IMR-90 (cell line): ENCODE measurements around the gene BAZ1A.

Experiments used
- BHLHE40 ChIP-seq: fragments of 150-350 bp; IDR thresholded peaks from 2 replicates; pipeline ENCODE4 v1.6.1; 2016; ENCODE audit warnings: mild to moderate bottlenecking, low read depth, low read length
- CHD1 ChIP-seq: IDR thresholded peaks from 2 replicates; pipeline ENCODE4 v1.6.1; 2012; ENCODE audit warnings: low read depth, low read length, improper control_type of control experiment
- CTCF ChIP-seq: conservative IDR thresholded peaks from 2 replicates; pipeline ENCODE4 v1.5.1; 2012; ENCODE audit warnings: mild to moderate bottlenecking, low read depth, low read length, improper control_type of control experiment
- ELK1 ChIP-seq: fragments of 150-350 bp; IDR thresholded peaks from 2 replicates; pipeline ENCODE4 v1.6.1; 2016; ENCODE audit warnings: low read depth, mild to moderate bottlenecking, low read length, moderate library complexity, borderline replicate concordance
- MAFK ChIP-seq: IDR thresholded peaks from 2 replicates; pipeline ENCODE4 v1.6.1; 2012; ENCODE audit warnings: low read depth, low read length, improper control_type of control experiment
- MAZ ChIP-seq: IDR thresholded peaks from 2 replicates; pipeline ENCODE4 v1.6.1; 2012; ENCODE audit warnings: low read depth, mild to moderate bottlenecking, low read length, improper control_type of control experiment, moderate library complexity, borderline replicate concordance
- MXI1 ChIP-seq: IDR thresholded peaks from 2 replicates; pipeline ENCODE4 v1.6.1; 2012; ENCODE audit warnings: low read depth, mild to moderate bottlenecking, low read length, moderate library complexity, borderline replicate concordance
- POLR2A ChIP-seq: IDR thresholded peaks from 2 replicates; pipeline ENCODE4 v1.6.1; 2012; ENCODE audit warnings: mild to moderate bottlenecking, low read depth, low read length
- RAD21 ChIP-seq: IDR thresholded peaks from 2 replicates; pipeline ENCODE4 v1.6.1; 2012; ENCODE audit warnings: low read length, improper control_type of control experiment
- RCOR1 ChIP-seq: IDR thresholded peaks from 2 replicates; pipeline ENCODE4 v1.6.1; 2012; ENCODE audit warnings: mild to moderate bottlenecking, low read length, improper control_type of control experiment; ENCODE audit not compliant: insufficient replicate concordance
- RFX5 ChIP-seq: IDR thresholded peaks from 2 replicates; pipeline ENCODE4 v1.8.0; 2012; ENCODE audit warnings: low read depth, mild to moderate bottlenecking, low read length, moderate library complexity
- SMC3 ChIP-seq: fragments of 150-350 bp; IDR thresholded peaks from 2 replicates; pipeline ENCODE4 v1.6.1; 2016; ENCODE audit warnings: low read depth, mild to moderate bottlenecking, antibody characterized with exemption, low read length, moderate library complexity
- USF2 ChIP-seq: fragments of 150-350 bp; IDR thresholded peaks from 2 replicates; pipeline ENCODE4 v1.6.1; 2017; ENCODE audit warnings: mild to moderate bottlenecking, antibody characterized with exemption, low read length, low read depth

- no peak for TF ChIP-seq CTCF
- no peak for TF ChIP-seq USF2
- no peak for TF ChIP-seq CHD1
- TF ChIP-seq RCOR1, result no peak
- TF ChIP-seq RFX5, result no peak
- TF ChIP-seq RAD21, result no peak
- TF ChIP-seq POLR2A, result no peak
- TF ChIP-seq MXI1, result no peak
- TF ChIP-seq BHLHE40, result no peak
- no peak for TF ChIP-seq SMC3
- TF ChIP-seq ELK1, result no peak
- no peak for TF ChIP-seq MAZ
- no peak for TF ChIP-seq MAFK
Measured at GRCh38 chr14:34837801-34838322, 37.3 kb downstream of the BAZ1A start.
